Stimulated activated effector memory CD8-positive, alpha-beta T cell treated with anti-CD3 and anti-CD28 coated beads, Interleukin-12 subunit alpha, Interleukin-12 subunit beta, amount 100 ng/mL, for 72 hours (primary cell): Measurements from ENCODE around the gene MYL12B.

Experiments used
- ATAC-seq: fragments of 150-1000 bp; cut with Tn5 transposase; 2 replicates; pipeline ENCODE4 v1.10.0; 2021
- DNase-seq, 2 donors: peaks; one replicate each; pipeline ENCODE4 v3.0.0; 2021 to 2022; ENCODE audit warnings: low spot score in 2 of 2
- H3K27ac Mint-ChIP-seq: one replicate; pipeline ENCODE4 v1.8.0; 2022; ENCODE audit warnings: mild to moderate bottlenecking, mixed read lengths
- H3K36me3 Mint-ChIP-seq: one replicate; pipeline ENCODE4 v1.8.0; 2022; ENCODE audit warnings: mild to moderate bottlenecking, mixed read lengths
- H3K4me1 Mint-ChIP-seq: one replicate; pipeline ENCODE4 v1.8.0; 2022; ENCODE audit warnings: mixed read lengths
- H3K4me3 Mint-ChIP-seq: one replicate; pipeline ENCODE4 v1.8.0; 2022; ENCODE audit warnings: mild to moderate bottlenecking, mixed read lengths
- H3K9me3 Mint-ChIP-seq: one replicate; pipeline ENCODE4 v1.8.0; 2022; ENCODE audit warnings: mixed read lengths

MYL12B gene

DNA sequence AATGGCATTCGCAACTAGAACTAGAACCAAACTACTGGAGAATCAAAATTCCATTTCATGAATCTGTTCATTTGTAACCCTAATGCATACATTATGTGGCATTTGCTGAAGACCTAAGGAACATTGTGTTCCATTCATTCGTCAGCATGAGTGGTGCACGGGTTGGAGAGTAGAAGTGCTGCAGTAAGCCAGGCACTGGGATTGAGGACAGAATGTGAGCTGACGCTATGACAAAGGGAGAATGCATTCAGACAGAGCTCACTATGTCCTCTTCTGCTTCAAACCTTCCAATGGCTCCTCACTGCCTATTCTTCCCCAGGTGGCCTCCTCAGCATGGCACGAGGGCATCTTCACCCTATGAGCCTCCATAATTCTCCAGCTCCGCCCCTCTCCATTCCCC is 35.9 kb upstream of the MYL12B start:
- ATAC-seq, result no peak
- Mint-ChIP-seq H3K9me3 (no peaks in the 10 kb centered on the region), H3K36me3 (no peaks in the 10 kb centered on the region), H3K4me3 (no peak overlapping the region), H3K4me1 (peaks cover 15% of the 10 kb centered on the region), H3K27ac (no peak overlapping the region)
- DNase-seq, result peak in 1 of 2 donors; percentile 37

- Mint-ChIP-seq H3K27ac (no peak overlapping the region), H3K4me3 (no peak overlapping the region), H3K9me3 (no peaks in the 10 kb centered on the region), H3K36me3 (no peaks in the 10 kb centered on the region), H3K4me1 (peaks cover 8% of the 10 kb centered on the region)
- DNase-seq, result no peak
- no peak for ATAC-seq
Measured at GRCh38 chr18:3230401-3231334, 31.3 kb upstream of the MYL12B start.

DNA sequence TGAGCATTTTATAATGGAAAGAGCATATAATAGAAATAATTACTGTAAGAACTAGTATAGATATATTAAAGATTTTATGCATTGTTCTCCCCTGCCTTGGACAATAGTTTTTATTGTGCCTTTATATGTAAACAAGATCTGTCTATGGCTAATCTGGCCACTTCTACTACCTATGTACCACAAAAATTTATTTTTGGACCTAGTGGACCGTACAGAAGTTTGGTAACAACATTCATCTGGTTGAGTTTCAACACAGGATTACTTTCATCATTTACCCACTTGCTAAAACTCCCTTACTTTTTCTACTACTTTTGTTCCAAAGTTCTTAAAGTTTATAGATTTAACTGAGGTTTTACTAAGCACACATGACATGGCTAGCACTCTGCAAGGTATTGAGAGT is 28.9 kb upstream of the MYL12B start:
- Mint-ChIP-seq H3K36me3 (no peaks in the 10 kb centered on the region), H3K9me3 (no peaks in the 10 kb centered on the region)
- no peak for ATAC-seq

DNA sequence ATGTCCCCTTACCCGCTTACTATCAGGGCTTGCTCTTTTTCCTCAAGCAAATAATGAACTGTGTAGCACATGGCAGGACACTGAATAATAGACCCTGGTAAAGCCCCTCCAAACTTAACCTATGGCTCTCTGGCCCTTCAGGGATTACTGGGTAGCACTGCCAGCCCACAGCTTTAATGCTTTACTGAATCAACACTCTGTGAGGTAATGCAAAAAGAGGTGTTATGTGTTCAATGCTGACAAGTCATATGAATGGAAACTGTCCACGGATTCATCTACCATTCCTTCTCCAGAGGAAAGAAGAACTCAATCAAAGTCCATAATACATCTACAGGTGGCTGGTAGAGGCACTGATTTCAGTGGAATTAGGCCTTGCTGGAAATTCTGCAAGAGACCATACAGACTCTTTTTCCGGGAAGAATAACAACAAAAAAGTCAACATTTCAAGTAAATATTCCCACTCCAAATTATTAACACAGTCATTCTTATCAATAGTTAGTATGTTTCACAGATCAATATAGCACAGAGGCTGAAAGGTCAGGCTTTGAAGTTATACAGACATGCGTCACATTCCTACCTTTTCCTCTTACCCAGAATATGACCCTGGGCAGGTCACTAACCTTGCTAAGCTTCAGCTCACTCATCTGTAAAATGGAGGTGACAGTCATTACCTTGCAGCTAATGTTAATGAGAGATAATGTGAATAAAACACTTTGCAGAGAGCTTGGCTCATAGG is 28.3 kb upstream of the MYL12B start:
- DNase-seq (no peak), ATAC-seq (no peak)
- no peaks in the 10 kb centered on the region for H3K4me1 Mint-ChIP-seq
- no peak overlapping the region for H3K27ac Mint-ChIP-seq
- H3K4me3 Mint-ChIP-seq, result no peak overlapping the region
- H3K9me3 Mint-ChIP-seq, result no peaks in the 10 kb centered on the region
- H3K36me3 Mint-ChIP-seq, result no peaks in the 10 kb centered on the region

More for the DNA sequence above, 28.9 kb upstream of the MYL12B start:
- Mint-ChIP-seq H3K4me3 (no peak overlapping the region), H3K27ac (no peak overlapping the region), H3K4me1 (no peaks in the 10 kb centered on the region)
- DNase-seq, result no peak

DNA sequence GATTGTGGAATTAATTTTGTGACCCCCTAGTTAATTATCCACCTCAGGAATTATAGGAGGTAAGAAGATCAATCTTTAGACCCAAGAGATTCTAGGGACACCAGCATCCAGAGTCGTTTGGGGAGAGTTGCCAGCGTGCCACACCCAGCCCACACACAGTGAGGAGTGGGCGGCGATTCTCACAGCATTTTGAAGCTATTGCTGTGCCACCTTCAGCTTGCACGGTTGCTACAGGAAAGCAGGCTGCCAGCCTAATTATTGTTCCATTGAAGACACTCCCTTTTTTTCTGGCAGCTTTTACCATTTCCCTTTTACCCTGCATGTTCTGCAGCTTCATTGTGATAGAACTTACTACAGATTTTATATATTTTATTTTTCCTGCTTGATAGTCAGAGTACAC is 27.5 kb upstream of the MYL12B start:
- Mint-ChIP-seq H3K4me1 (peaks cover 7% of the 10 kb centered on the region), H3K36me3 (no peaks in the 10 kb centered on the region), H3K4me3 (no peak overlapping the region), H3K9me3 (no peaks in the 10 kb centered on the region), H3K27ac (no peak overlapping the region)
- ATAC-seq (no peak), DNase-seq (no peak)

GRCh38 chr18:3235846-3236245 is 26.1 kb upstream of the MYL12B start:
- no peak for ATAC-seq
- Mint-ChIP-seq H3K4me3 (no peak overlapping the region), H3K36me3 (no peaks in the 10 kb centered on the region), H3K9me3 (no peaks in the 10 kb centered on the region), H3K4me1 (peaks cover 7% of the 10 kb centered on the region), H3K27ac (no peak overlapping the region)
- DNase-seq, result no peak

DNA sequence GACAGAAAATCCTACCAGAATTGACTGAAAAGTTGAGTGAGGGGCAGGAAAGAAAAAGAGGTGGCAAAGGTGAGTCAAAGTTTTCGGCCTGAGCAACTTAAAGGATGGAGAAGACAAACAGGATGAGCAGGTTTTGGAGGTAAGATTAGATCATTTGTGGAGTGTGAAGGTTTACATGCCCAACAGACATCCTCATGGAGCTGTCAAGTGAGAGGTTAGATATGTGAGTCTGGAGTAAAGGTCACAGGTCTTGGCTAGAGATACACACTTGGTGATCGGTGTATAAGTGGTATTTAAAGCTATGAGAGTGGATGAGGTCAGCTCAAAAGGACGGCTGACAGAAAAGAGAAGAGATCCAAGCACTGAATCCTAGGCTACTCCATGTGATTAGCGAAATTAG is 25.5 kb upstream of the MYL12B start:
- no peaks in the 10 kb centered on the region for H3K9me3 Mint-ChIP-seq
- H3K4me1 Mint-ChIP-seq, result peaks cover 7% of the 10 kb centered on the region
- ATAC-seq (no peak), DNase-seq (no peak)
- no peak overlapping the region for H3K4me3 Mint-ChIP-seq
- H3K27ac Mint-ChIP-seq, result no peak overlapping the region
- H3K36me3 Mint-ChIP-seq, result no peaks in the 10 kb centered on the region

GRCh38 chr18:3238742-3239141 is 23.2 kb upstream of the MYL12B start:
- ATAC-seq (no peak), DNase-seq (no peak)
- Mint-ChIP-seq H3K27ac (no peak overlapping the region), H3K9me3 (no peaks in the 10 kb centered on the region), H3K4me3 (no peak overlapping the region), H3K4me1 (peaks cover 7% of the 10 kb centered on the region), H3K36me3 (no peaks in the 10 kb centered on the region)

GRCh38 chr18:3245185-3245564 is 16.8 kb upstream of the MYL12B start:
- no peaks in the 10 kb centered on the region for H3K9me3 Mint-ChIP-seq
- H3K4me3 Mint-ChIP-seq, result peak overlapping the region; percentile 82
- peaks cover 21% of the 10 kb centered on the region for H3K4me1 Mint-ChIP-seq
- DNase-seq (no peak), ATAC-seq (no peak)
- peaks cover 33% of the 10 kb centered on the region for H3K36me3 Mint-ChIP-seq
- peak overlapping the region; percentile 99 for H3K27ac Mint-ChIP-seq

DNA sequence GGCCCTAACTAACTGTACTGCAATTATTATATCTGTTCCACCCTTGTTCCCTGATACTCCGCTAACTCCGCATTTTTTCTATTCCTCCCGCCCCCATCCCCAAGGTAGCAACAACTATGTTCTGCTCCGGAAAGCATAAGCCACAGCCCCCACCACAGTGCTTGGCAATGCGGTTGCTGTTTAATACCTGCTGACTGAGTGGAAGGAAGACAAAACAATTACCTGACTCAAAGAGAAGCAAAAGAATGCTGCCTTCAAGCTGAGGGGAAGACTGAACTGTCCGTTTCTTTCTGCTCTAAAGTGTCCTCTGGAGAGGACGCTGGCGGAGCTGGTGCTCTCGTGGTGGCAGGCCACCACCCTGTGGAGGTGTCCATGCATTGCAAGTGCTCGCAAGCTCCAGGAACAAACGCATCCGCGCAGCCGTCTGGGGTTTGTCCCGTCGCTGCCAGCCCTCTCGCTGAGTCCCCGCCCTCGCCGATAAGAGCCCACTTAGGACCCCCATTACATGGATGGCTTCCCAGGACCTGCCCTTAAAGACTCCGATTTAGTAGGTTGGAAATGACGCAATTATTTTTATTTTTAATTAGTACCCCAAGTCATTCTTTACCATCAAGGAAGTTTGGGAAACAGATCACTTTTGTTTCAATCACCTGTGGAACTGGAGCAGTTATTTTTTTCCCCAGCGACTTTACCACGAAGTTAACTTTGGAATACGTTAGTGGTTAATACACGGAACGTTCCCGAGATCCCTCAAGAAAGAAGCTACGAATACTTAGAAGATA is 15.9 kb upstream of the MYL12B start:
- ATAC-seq, result peak; percentile 74
- Mint-ChIP-seq H3K36me3 (peaks cover 42% of the 10 kb centered on the region), H3K4me1 (peaks cover 28% of the 10 kb centered on the region), H3K27ac (peak overlapping the region; percentile 99), H3K9me3 (no peaks in the 10 kb centered on the region), H3K4me3 (peak overlapping the region; percentile 82)
- peak; percentile 70 to 87 for DNase-seq

- Mint-ChIP-seq H3K27ac (peak overlapping the region; percentile 99), H3K4me1 (peaks cover 31% of the 10 kb centered on the region), H3K9me3 (no peaks in the 10 kb centered on the region), H3K4me3 (peak overlapping the region; percentile 82), H3K36me3 (peaks cover 42% of the 10 kb centered on the region)
- DNase-seq, result peak; percentile 24 to 69
- no peak for ATAC-seq
Measured at GRCh38 chr18:3246635-3247239, 15.2 kb upstream of the MYL12B start.

DNA sequence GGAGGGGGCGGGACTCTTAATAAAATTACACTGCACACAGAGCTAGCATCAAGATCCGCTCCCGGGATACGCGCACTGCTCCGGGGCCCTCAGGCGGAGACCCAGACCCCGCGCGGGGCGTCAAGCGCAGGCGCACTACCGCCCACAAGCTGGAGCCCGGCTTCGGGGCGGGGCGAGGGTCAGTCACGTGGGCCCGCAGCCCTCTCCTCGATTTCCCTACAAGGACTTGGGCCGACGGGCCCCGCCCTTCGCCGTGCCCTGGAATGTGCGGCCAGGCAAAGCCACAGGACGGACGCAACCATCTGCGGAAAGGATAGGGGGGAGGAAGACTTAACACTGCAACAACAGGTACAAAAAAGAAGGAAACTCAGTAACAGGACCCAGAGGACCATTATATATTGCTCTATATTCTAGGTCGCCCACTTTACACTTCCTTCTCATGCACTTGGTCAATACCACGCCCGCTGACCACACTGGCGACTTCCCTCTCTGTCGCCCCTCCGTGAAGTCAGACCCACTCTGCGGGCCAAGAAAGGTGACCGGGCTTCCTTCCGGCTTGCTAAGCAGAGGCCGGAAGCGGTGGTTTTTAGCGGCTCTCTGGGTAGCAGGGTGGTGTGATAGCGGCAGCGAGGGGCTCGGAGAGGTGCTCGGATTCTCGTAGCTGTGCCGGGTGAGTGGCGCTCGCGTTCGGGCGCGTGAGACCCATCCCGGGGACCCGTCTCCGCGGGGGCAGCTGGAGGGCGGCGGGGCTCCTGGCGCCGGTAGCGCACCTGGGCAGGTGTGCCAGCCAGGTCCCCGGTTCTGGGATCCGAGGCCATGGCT is 14.5 kb upstream of the MYL12B start, which contains the start of gene MYL12A:
MYL12A (plus strand) TSS at position 562 of the 822 bp plus-strand sequence. CDS start 5,447 bp downstream, outside the sequence.
- H3K4me1 Mint-ChIP-seq, result peaks cover 34% of the 10 kb centered on the region

GRCh38 chr18:3248062-3248657 is 13.8 kb upstream of the MYL12B start:
- no peak for DNase-seq
- H3K4me3 Mint-ChIP-seq, result peak overlapping the region; percentile 82
- no peak for ATAC-seq
- no peaks in the 10 kb centered on the region for H3K9me3 Mint-ChIP-seq
- peaks cover 57% of the 10 kb centered on the region for H3K36me3 Mint-ChIP-seq
- H3K4me1 Mint-ChIP-seq, result peaks cover 42% of the 10 kb centered on the region
- peak overlapping the region; percentile 99 for H3K27ac Mint-ChIP-seq

More for the DNA sequence above, 14.5 kb upstream of the MYL12B start, which contains the start of gene MYL12A:
- Mint-ChIP-seq H3K4me3 (peak within 1 kb of the TSS; percentile 82), H3K27ac (peak within 1 kb of the TSS; percentile 99), H3K9me3 (no peaks in the 10 kb centered on the region), H3K36me3 (peaks cover 49% of the 10 kb centered on the region)
- peak; percentile 89 to 98 for DNase-seq
- ATAC-seq, result peak; percentile 87
